ENCODE results near the gene ULK4.

DNA sequence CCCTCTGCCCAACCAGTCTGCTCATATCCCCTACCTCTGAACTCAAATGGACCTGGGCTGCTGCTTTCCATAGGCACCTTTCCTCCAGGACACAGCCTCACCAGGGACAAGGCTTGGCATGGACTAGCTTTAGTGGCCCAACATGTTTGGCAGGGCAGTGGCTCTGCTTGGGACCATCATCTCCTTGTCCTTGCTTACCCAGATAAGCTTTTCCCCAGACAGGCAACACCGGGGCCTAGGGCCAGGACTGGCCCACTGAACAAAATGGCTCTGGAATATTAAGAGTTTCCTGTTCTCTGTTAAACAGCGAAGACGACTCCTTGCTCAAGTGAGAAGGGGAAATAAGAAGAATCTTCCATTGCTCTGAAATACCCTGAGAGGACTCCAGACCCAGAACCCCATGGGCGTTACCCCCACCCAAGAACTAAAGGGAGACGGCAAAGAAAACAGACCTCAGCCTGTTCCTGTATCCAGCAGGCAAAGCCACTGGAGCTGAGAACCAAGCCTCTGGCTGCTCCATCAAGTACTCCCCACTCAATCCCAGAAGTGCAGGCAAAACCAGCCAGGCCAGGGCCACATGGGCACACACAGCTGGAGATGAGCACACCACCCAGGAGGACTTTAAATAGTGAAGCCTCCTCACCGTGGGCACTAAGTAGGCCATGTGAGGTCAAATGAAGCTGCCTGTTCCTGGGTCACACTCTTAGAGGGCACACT lies 717.1 kb downstream of the ULK4 start:
- TF ChIP-seq, protein P1, sequence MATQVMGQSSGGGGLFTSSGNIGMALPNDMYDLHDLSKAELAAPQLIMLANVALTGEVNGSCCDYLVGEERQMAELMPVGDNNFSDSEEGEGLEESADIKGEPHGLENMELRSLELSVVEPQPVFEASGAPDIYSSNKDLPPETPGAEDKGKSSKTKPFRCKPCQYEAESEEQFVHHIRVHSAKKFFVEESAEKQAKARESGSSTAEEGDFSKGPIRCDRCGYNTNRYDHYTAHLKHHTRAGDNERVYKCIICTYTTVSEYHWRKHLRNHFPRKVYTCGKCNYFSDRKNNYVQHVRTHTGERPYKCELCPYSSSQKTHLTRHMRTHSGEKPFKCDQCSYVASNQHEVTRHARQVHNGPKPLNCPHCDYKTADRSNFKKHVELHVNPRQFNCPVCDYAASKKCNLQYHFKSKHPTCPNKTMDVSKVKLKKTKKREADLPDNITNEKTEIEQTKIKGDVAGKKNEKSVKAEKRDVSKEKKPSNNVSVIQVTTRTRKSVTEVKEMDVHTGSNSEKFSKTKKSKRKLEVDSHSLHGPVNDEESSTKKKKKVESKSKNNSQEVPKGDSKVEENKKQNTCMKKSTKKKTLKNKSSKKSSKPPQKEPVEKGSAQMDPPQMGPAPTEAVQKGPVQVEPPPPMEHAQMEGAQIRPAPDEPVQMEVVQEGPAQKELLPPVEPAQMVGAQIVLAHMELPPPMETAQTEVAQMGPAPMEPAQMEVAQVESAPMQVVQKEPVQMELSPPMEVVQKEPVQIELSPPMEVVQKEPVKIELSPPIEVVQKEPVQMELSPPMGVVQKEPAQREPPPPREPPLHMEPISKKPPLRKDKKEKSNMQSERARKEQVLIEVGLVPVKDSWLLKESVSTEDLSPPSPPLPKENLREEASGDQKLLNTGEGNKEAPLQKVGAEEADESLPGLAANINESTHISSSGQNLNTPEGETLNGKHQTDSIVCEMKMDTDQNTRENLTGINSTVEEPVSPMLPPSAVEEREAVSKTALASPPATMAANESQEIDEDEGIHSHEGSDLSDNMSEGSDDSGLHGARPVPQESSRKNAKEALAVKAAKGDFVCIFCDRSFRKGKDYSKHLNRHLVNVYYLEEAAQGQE (IDR thresholded peaks at IDR 0.05; ENCODE audit: borderline replicate concordance) = no peak
- TF ChIP-seq, protein P1 (CRISPR knock-in tag; IDR thresholded peaks at IDR 0.05; ENCODE audit: low read depth) = no peak
- no peak for TF ChIP-seq ZEB2 (IDR thresholded peaks at IDR 0.05)
- no peak for TF ChIP-seq ARHGAP35 (IDR thresholded peaks at IDR 0.05; ENCODE audit: partially characterized antibody)
- TF ChIP-seq E2F6 (IDR thresholded peaks at IDR 0.05; ENCODE audit: borderline replicate concordance in 1 of 2, extremely low read depth in 1 of 2, insufficient read depth in 1 of 2, insufficient read length in 1 of 2, low read depth in 1 of 2, low read length in 1 of 2, poor library complexity in 1 of 2, severe bottlenecking in 1 of 2) = no peak
- TF ChIP-seq EZH2 (IDR thresholded peaks at IDR 0.05; ENCODE audit: borderline replicate concordance, low read depth, low read length) = no peak
- no peak for TF ChIP-seq ZBTB40 (IDR thresholded peaks at IDR 0.05)
- no peak for TF ChIP-seq ZBTB40 (CRISPR knock-in tag; IDR thresholded peaks at IDR 0.05)
- TF ChIP-seq MYC (IDR thresholded peaks at IDR 0.05; ENCODE audit: low read depth, low read length) = no peak
- TF ChIP-seq MYC (CRISPR knock-in tag; IDR thresholded peaks at IDR 0.05; ENCODE audit: borderline replicate concordance, low read depth) = no peak
- no peak for TF ChIP-seq ZNF134 (CRISPR knock-in tag; conservative IDR thresholded peaks at IDR 0.05)
- no peak for TF ChIP-seq ZNF41 (CRISPR knock-in tag; conservative IDR thresholded peaks at IDR 0.05)
- TF ChIP-seq NR2C2 (CRISPR knock-in tag; IDR thresholded peaks at IDR 0.05) = no peak
- TF ChIP-seq NR2C2 (tag; IDR thresholded peaks at IDR 0.05) = no peak
- no peak for TF ChIP-seq TARDBP (IDR thresholded peaks at IDR 0.05)
- no peak for TF ChIP-seq NONO (IDR thresholded peaks at IDR 0.05; ENCODE audit: low read depth in 2 of 2, low read length in 1 of 2)

All from K562 (cell line).